Fibroblast of villous mesenchyme (primary cell): ENCODE results near the gene RSBN1L. TPM values are rescaled to one million over a fixed set of nuclear protein-coding genes. Genes with fewer than 3 reads are reported as not detected.
A peak's percentile ranks its signal among the peaks of the same experiment; 100 is the strongest.

ENCODE experiments used
- DNase-seq: peaks from one replicate; pipeline ENCODE4 v3.0.0-alpha.2; 2010; ENCODE audit warnings: low read depth
- H3K4me3 ChIP-seq: 2 replicates; pipeline ENCODE4 v1.5.1; 2011; ENCODE audit warnings: low read depth, mild to moderate bottlenecking, low read length
- CTCF ChIP-seq: IDR thresholded peaks from 2 replicates; pipeline ENCODE4 v1.5.1; 2012; ENCODE audit warnings: low read depth, mild to moderate bottlenecking, low read length; ENCODE audit not compliant: insufficient read depth
- total RNA-seq: library from RNA; depleted of rRNA; stranded (reverse); fragments of >200 nt; gene quantifications from 2 replicates; pipeline ENCODE4 v1.2.3, GENCODE V29; 2012

RSBN1L gene
- total RNA-seq, 1 donor = 25.0 TPM

DNA sequence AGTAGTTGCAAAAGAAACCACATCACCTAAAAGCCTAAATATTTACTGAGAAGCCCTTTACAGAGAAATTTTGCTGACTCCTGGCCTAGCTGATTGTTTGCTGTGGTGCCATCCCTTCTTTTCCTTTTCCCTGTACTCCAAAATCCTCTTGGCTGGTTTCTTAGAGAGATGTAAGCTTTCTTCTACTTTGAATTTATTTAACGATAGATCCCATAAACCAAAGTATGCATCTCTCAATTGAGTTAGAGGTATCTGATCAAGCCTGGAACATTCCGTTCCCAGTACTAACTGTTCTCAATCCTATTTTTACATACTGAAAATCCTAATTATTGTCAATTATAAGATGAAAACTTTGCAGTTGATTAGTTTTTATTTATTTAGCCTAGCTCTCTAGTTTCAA, 95.7 kb downstream of the RSBN1L start:
- peak; percentile 72 for DNase-seq
- no peak overlapping the region for H3K4me3 ChIP-seq
- no peak for TF ChIP-seq CTCF

GRCh38 chr7:77794000-77794399, 97.7 kb downstream of the RSBN1L start:
- no peak for DNase-seq
- no peak for TF ChIP-seq CTCF
- H3K4me3 ChIP-seq = no peak overlapping the region

GRCh38 chr7:77796109-77796508, 99.8 kb downstream of the RSBN1L start:
- H3K4me3 ChIP-seq = no peak overlapping the region

GRCh38 chr7:77796960-77797359, 100.7 kb downstream of the RSBN1L start:
- DNase-seq = no peak
- no peak for TF ChIP-seq CTCF
- H3K4me3 ChIP-seq = peak overlapping the region; percentile 95

More at GRCh38 chr7:77796109-77796508, 99.8 kb downstream of the RSBN1L start:
- no peak for DNase-seq
- TF ChIP-seq CTCF = no peak

GRCh38 chr7:77797734-77798393, 101.6 kb downstream of the RSBN1L start:
- DNase-seq = no peak
- TF ChIP-seq CTCF = no peak
- peak overlapping the region; percentile 95 for H3K4me3 ChIP-seq

GRCh38 chr7:77798394-77799077, 102.3 kb downstream of the RSBN1L start, which contains the start of the genes PHTF2 and TMEM60:
Gene PHTF2 (plus strand): TSS chr7:77798773.
Gene TMEM60 (minus strand): TSS chr7:77798434. CDS start chr7:77794373, 4,061 bp downstream.
- peak within 1 kb of the TSS; percentile 95 for H3K4me3 ChIP-seq
- DNase-seq = peak; percentile 100
- peak; percentile 62 for TF ChIP-seq CTCF
